A549 treated with Hydrocortisone at 1 μM for 4 hours (cell line): Measurements from ENCODE around the gene NIPAL1. TPM values are rescaled to one million over a fixed set of nuclear protein-coding genes. Genes with fewer than 3 reads are reported as not detected.

Experiments
- total RNA-seq: library from RNA; stranded (reverse); fragments of 200-300 nt; extraction: Qiagen RNA extraction; gene quantifications from 5 replicates; pipeline ENCODE4 v1.2.3, GENCODE V29; 2022

NIPAL1 gene
- total RNA-seq: 0.45 to 0.77 TPM (median 0.62 TPM) in 5 replicates

DNA sequence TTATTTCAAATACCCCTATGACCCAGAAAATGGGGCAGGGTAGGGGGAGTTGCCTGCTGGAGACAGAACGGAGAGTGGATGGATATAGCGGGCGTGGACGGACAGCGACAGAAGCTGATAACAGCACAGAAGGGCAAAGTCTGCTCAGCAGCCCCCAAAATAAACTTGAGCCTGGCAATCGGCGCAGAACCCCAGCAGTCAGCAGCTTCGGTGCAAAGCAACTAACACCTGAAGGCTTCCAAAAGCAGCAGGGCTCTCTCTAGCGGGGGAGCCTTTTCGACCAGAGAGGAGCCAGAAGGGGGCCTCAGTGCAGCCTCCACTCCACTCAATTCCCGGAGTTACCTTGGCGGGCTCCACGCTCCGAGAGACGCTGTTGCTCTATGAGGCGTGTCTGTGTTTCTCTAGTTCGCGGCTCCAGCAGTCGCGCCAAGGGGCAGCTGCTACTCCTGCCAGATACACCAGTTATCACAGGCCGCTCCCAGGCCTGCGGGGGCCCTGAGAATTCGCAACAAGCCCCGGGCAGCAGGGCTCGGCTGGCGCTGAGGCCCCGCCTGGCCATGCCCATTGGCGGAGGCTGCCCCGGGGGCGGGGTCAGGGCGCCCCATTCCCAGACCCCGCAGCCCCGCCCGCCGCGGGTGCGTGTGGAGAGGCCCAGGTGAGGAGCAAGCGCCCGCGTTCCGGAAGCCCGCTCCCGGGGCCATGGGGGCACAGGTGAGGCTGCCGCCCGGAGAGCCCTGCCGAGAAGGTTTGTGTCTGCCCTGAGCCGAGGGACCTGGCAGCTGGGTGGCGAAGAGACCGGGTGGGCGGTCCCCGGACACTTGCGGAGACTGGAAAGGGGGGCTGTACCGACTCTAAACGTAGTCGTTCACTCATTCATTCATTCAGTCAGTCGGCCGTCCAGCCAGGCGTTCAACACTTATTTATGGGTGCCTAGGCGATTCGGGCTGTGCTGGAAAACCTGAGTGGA is at the start of gene NIPAL1, which contains the start of gene CNGA1:
TSS of gene NIPAL1 (plus strand) at position 632 of the 967 bp plus-strand sequence. CDS start at position 700, 68 bp downstream.
TSS of gene CNGA1 (minus strand) at position 541 of the 967 bp plus-strand sequence. CDS start 63,992 bp downstream, outside the sequence.

Other genes starting within 250 kb of the NIPAL1 start
- not detected in 5 replicates for gene CORIN, start 178.7 kb upstream of the NIPAL1 start, total RNA-seq
- gene NFXL1, start 102.2 kb upstream of the NIPAL1 start, total RNA-seq: 4.9 to 7.6 TPM (median 5.9 TPM) in 5 replicates
- gene CNGA1, start 91 bp upstream of the NIPAL1 start, total RNA-seq: not detected in 5 replicates
- gene TXK, start 117.5 kb downstream of the NIPAL1 start, total RNA-seq: 0.13 to 0.38 TPM (median 0.17 TPM) in 5 replicates